Pons (tissue), 1 donor: ENCODE results near the gene BAG5.

Experiments
- DNase-seq: peaks from one replicate; pipeline ENCODE4 v3.0.0-alpha.2; 2016; ENCODE audit warnings: low spot score

The BAG5 gene

DNA sequence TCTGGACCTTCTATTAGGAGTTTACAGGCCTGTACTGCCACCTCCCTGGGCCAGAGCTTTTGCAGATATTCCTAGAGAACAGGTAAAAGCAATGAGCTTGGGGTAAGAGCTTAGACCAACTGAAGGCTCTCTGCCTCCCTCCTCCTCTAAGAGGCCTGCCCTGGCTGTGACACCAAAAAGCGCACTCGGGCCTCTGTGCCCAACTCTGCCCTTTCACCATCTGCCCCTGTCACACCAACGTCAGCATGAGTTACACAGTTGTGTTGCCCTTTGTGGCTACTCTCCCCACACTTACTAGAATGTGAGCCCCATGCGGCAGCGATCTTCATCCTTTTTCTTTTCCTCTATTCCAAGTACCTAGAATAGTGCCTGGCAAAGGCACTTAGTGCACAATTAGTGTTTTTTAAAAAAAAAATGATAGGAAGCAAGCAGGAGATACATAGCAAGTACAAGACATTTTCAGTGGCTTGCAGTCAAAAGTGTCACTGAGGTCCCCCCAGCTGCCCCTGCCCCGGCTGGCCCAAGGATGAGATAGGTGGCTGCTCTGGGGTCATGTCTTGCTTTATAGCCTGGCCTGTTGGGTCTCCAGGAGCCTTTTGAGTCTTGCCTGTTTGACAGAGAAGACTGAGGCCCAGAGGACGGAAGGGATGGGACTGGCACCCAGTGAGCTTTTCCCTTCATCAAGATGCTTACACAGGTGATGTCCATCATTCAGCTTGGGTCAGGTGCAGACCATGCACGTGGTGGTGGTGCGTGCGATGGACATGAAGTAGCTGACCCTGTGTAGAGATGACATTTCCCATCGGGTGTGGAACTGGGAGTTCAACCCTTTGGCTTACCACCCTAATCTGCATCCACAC, 52.4 kb downstream of the BAG5 start:
- no peak for DNase-seq

DNA sequence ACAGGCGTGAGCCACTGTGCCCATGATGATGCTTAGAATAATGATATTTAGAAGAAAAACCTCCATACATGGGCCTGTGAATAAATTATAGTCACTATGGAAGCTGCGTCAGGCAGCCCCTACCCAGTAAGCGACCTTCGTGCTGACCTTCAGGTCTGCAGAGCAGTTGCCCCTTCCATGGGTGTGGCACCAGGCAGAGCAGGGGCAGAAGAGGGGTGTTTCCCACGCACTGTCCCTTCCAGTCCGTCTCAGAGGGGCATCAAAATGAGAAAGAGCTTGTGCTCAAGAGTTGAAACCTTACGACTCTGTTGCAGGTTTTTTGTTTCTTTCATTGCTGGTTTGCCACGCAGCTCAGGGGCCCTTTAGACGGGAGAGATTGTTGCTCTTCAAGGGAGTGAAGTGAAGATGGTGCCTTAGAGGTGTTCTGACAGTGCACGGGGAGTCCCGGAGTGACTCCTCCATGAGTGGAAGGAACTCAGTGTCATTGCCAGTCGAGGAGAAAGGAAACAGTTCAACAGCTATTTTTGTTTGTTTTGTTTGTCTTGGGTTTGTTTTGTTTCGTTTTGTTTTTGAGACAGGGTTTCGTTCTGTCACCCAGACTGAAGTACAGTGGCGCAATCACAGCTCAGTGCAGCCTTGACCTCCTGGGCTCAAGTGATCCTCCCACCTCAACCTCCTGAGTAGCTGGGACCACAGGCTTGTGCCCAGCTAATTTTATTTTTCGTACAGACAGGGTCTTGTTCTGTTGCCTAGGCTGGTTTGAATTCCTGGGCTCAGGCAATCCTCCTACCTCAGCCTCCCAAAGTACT, 53.7 kb downstream of the BAG5 start:
- no peak for DNase-seq

DNA sequence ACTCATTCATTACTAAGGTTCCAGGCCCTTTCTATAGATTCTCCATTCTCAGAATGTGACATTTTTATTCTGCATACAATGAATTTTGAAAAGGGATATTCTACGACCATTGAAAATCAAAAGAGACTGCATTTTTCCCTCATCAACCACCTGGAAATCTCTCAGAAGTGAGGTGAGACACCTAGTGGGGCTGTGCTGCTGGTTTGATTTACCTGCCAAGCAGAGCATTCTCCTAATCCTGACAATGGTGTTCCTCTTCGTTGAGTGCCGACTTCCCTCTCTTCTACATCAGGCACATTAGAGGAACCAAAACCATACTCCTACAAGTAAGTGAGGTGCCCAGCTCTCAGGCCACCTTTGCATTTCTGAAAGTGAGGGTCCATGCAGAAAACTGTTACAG, 54.7 kb downstream of the BAG5 start:
- DNase-seq, result no peak
